Measurements from ENCODE around the gene NDUFB4.
"Not testable (repeated sequence)": the region's sequence is repeated elsewhere in the genome, so short reads cannot be mapped to it uniquely, and the experiment has no call there.

NDUFB4 gene

DNA sequence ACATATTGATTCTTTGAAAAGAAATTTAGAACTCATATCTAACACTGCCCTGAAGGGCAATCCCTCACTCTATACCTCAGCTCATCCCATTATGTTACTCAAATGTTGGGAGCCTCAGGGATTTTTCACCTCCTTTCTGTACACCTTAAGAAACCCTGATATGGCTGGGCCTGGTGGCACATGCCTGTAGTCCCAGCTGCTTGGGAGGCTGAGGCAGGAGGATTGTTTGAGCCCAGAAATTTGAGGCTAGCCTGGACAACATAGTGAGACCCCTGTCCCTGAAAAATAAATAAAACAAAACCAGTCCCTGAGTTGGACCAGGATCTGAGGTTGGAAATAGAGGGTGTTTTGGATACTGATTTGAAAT is 27.6 kb downstream of the NDUFB4 start:
- Histone ChIP-seq H3K27me3 (replicated peaks) (no peaks in the 10 kb centered on the region), H3K4me3 (ENCODE audit: low read depth, low read length) (no peak overlapping the region), H3K27ac (no peak overlapping the region), H3K36me3 (replicated peaks) (no peaks in the 10 kb centered on the region)
- TF ChIP-seq, protein P1, sequence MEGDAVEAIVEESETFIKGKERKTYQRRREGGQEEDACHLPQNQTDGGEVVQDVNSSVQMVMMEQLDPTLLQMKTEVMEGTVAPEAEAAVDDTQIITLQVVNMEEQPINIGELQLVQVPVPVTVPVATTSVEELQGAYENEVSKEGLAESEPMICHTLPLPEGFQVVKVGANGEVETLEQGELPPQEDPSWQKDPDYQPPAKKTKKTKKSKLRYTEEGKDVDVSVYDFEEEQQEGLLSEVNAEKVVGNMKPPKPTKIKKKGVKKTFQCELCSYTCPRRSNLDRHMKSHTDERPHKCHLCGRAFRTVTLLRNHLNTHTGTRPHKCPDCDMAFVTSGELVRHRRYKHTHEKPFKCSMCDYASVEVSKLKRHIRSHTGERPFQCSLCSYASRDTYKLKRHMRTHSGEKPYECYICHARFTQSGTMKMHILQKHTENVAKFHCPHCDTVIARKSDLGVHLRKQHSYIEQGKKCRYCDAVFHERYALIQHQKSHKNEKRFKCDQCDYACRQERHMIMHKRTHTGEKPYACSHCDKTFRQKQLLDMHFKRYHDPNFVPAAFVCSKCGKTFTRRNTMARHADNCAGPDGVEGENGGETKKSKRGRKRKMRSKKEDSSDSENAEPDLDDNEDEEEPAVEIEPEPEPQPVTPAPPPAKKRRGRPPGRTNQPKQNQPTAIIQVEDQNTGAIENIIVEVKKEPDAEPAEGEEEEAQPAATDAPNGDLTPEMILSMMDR (IDR thresholded peaks at IDR 0.05; ENCODE audit: low read depth, low read length, missing control alignments): no peak
- DNase-seq: no peak
- in situ Hi-C loops (cut with HindIII; ENCODE audit: low pct_ligation_motif_present, low sequenced_read_pairs): no loop called here

DNA sequence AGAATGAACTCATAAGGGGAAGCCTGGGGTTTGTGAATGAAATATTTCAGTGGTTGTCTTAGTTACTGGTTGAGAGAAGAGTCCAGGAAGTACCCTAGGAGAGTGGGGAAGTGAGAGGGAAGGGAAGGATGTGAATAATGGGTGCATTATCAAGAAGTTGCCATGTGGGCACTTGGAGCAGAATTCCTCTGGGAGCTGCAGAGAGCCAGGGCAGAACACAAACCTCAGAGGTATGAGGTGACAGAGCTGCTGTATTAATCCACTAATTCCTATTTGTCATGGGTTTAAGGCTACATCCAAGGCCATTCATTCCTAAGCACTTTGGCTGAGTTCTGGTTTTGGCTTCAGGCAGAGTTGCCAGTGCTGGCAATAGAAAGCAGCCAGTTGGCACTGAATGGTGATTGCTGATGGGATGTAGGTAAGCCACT is 29.0 kb downstream of the NDUFB4 start:
- DNase-seq: no peak
- H3K27me3 ChIP-seq (replicated peaks): no peaks in the 10 kb centered on the region
- TF ChIP-seq, protein P1 (IDR thresholded peaks at IDR 0.05; ENCODE audit: low read depth, low read length, missing control alignments): no peak
- in situ Hi-C loops (cut with HindIII; ENCODE audit: low pct_ligation_motif_present, low sequenced_read_pairs): no loop called here
- H3K27ac ChIP-seq: no peak overlapping the region
- H3K36me3 ChIP-seq (replicated peaks): no peaks in the 10 kb centered on the region
- no peak overlapping the region for H3K4me3 ChIP-seq (ENCODE audit: low read depth, low read length)

DNA sequence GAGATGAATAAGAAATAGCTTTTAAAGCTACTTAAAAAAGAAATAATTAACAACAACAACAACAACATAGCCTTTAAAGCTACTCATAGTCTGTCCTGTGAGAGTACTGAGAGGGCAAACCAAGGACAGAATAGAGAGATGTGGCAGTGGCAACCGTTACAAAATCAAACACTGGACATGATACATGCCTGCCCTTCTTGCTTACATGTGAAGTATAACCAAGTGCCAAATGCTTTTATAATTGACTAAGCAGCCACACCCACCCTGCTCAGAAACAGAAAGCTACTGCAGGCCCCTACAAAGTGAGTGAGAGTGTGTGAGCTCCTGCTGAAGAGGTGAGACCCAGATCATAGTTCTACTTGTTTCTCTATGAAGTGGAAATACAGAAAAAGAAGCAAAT is 38.4 kb downstream of the NDUFB4 start:
- TF ChIP-seq, protein P1 (IDR thresholded peaks at IDR 0.05; ENCODE audit: low read depth, low read length, missing control alignments): no peak
- Histone ChIP-seq H3K27me3 (replicated peaks) (no peaks in the 10 kb centered on the region), H3K27ac (no peak overlapping the region), H3K4me3 (ENCODE audit: low read depth, low read length) (no peak overlapping the region), H3K36me3 (replicated peaks) (no peaks in the 10 kb centered on the region)
- in situ Hi-C loops (cut with HindIII; ENCODE audit: low pct_ligation_motif_present, low sequenced_read_pairs): no loop called here
- no peak for DNase-seq

DNA sequence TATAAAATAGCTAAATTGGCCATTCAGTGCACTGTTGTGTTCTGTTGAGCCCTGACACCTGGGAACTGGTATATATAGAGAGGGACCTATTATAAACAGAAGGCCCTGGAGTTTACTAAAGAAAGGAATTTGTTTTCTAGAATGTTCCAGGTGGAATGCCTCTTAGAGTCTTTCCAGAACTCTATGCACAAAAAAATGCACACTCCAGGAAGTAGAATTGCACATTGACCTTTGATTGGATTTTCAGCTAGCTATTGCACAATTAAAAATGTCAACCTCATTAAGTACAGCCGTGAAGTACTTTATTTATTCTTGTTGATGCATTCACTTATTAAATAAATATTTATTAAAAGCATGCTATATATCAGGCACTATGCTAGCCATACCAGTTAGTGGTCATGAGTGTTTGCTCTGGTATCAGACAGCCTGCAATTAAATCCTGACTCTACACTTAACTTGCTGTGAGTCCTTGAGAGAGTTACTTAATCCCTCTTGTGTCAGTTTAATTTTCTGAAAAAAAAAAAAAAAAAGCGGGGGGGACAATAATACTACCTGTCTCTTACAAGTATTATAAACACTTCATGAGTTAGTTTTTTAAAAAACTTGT is 40.8 kb downstream of the NDUFB4 start:
- in situ Hi-C loops (cut with HindIII; ENCODE audit: low pct_ligation_motif_present, low sequenced_read_pairs): no loop called here
- no peak for DNase-seq
- Histone ChIP-seq H3K27me3 (replicated peaks) (no peaks in the 10 kb centered on the region), H3K36me3 (replicated peaks) (no peaks in the 10 kb centered on the region), H3K27ac (no peak overlapping the region), H3K4me3 (ENCODE audit: low read depth, low read length) (no peak overlapping the region)
- TF ChIP-seq, protein P1 (IDR thresholded peaks at IDR 0.05; ENCODE audit: low read depth, low read length, missing control alignments): no peak

DNA sequence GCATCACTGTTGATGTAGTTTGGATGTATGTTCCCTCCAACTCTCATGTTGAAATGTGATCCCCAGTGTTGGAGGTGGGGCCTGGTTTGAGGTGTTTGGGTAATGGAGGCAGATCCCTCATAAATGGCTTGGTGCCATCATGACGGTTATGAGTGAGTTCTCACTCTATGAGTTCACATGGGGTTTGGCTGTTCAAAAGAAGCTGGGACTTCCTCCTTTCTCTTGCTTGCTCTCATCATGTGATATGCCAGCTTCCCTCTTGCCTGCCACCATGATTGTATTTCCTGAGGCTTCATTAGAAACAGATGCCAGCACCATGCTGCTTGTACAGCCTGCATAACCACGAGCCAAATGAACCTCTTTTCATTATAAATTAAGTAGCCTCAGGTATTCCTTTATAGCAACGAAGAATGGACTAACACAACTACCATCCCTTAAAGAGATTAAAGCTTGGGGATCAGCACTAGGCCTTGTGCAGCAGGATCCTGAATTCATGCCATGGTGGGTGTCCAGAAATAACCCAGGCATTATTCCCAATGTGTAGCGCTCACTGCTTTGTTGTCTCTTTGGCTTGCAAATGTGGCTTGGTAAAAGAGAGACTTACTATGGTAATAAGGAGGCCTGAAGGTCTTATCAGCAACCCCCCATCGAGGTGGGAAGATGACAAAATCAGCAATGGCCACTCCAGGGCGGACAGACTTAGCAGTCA is 41.9 kb downstream of the NDUFB4 start:
- no peak for DNase-seq
- H3K36me3 ChIP-seq (replicated peaks): no peaks in the 10 kb centered on the region
- H3K4me3 ChIP-seq (ENCODE audit: low read depth, low read length): no peak overlapping the region
- in situ Hi-C loops (cut with HindIII; ENCODE audit: low pct_ligation_motif_present, low sequenced_read_pairs): no loop called here
- no peaks in the 10 kb centered on the region for H3K27me3 ChIP-seq (replicated peaks)
- no peak overlapping the region for H3K27ac ChIP-seq
- TF ChIP-seq, protein P1 (IDR thresholded peaks at IDR 0.05; ENCODE audit: low read depth, low read length, missing control alignments): no peak

DNA sequence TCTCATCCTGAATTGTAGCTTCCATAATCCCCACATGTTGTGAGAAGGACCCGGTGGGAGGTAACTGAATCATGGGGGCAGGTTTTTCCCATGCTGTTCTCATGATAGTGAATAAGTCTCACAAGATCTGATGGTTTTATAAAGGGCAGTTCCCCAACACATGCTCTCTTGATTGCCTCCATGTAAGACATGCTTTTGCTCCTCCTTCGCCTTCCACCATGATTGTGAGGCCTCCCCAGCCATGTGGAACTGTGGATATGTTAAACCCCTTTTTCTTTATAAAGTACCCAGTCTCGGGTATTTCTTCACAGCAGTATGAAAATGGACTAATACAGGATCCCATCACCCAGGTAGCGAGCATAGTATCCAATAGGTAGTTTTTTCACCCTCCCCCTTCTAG is 42.7 kb downstream of the NDUFB4 start:
- H3K27ac ChIP-seq; in situ Hi-C loops (cut with HindIII; ENCODE audit: low pct_ligation_motif_present, low sequenced_read_pairs); H3K4me3 ChIP-seq (ENCODE audit: low read depth, low read length): not testable (repeated sequence)

More for the DNA sequence above, 42.7 kb downstream of the NDUFB4 start:
- H3K36me3 ChIP-seq (replicated peaks); DNase-seq; H3K27me3 ChIP-seq (replicated peaks): not testable (repeated sequence)
